ENCODE results near the gene HMGCL.

HMGCL gene

DNA sequence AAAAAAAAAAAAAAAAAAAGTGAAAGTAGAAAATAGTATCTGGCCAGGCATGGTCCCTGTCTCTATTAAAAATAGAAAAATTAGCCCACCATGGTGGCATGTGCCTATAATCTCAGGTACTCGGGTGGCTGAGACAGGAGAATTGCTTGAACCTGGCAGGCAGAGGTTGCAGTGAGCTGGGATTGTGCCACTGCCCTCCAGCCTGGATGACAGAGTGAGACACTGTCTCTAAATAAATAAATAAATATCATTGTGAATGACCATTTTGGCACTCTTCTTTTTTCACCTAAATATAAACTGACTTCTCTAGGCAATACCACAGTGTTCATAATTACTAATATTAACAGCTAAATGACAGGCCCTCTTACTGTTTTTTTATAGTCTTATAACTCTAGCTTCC, 67.4 kb downstream of the HMGCL start (continued):
- TF ChIP-seq ZEB2 (tag by site-specific recombination; IDR thresholded peaks at IDR 0.05) = no peak
- no peak for TF ChIP-seq ZNF654 (tag by site-specific recombination; IDR thresholded peaks at IDR 0.05; ENCODE audit: low read depth)
- no peak for TF ChIP-seq ZNF658 (tag by site-specific recombination; IDR thresholded peaks at IDR 0.05)
- no peak for TF ChIP-seq RBAK (tag by site-specific recombination; IDR thresholded peaks at IDR 0.05)
- no peak for TF ChIP-seq ZNF830 (tag by site-specific recombination; IDR thresholded peaks at IDR 0.05; ENCODE audit: low read depth)
- no peak for TF ChIP-seq ZNF776 (tag by site-specific recombination; IDR thresholded peaks at IDR 0.05; ENCODE audit: borderline replicate concordance)
- no peak for TF ChIP-seq ZNF600 (tag by site-specific recombination; IDR thresholded peaks at IDR 0.05)
- no peak for TF ChIP-seq ZNF629 (tag by site-specific recombination; IDR thresholded peaks at IDR 0.05)
- TF ChIP-seq GLI2 (tag by site-specific recombination; IDR thresholded peaks at IDR 0.05; ENCODE audit: borderline replicate concordance, low read depth) = no peak
- TF ChIP-seq ZNF311 (tag by site-specific recombination; IDR thresholded peaks at IDR 0.05; ENCODE audit: borderline replicate concordance) = no peak
- TF ChIP-seq ZNF248 (tag by site-specific recombination; IDR thresholded peaks at IDR 0.05) = no peak

GRCh38 chr1:23756676-23757075, 68.6 kb downstream of the HMGCL start:
- H3K4me3 ChIP-seq (ENCODE audit: low read depth, low read length) = no peak overlapping the region
- TF ChIP-seq KLF10 (tag by site-specific recombination; IDR thresholded peaks at IDR 0.05) (no peak), ELK4 (IDR thresholded peaks at IDR 0.05; ENCODE audit: borderline replicate concordance, low read depth, low read length) (no peak), SP7 (tag by site-specific recombination; IDR thresholded peaks at IDR 0.05) (0 out of 2 replicates have a peak, but pooled peaks have one; percentile 19), GLIS2 (tag by site-specific recombination; IDR thresholded peaks at IDR 0.05) (no peak)
- peaks cover 65 to 98% of the 10 kb centered on the region in 2 experiments for H3K36me3 ChIP-seq (ENCODE audit: control insufficient read depth in 2 of 2, insufficient read depth in 1 of 2, low read length in 2 of 2)
- H3K9me3 ChIP-seq (ENCODE audit: control insufficient read depth, insufficient read depth, low read depth, low read length) = no peaks in the 10 kb centered on the region
- POLR2A ChIA-PET = no interaction called here
- CTCF ChIA-PET = no interaction called here
- H3K4me1 ChIP-seq (ENCODE audit: control insufficient read depth, insufficient read depth, low read length) = no peaks in the 10 kb centered on the region
- H3K27ac ChIP-seq (ENCODE audit: extremely low read depth, low read depth, low read length) = no peak overlapping the region

GRCh38 chr1:23752909-23753308, 72.3 kb downstream of the HMGCL start:
- Histone ChIP-seq H3K4me3 (ENCODE audit: low read depth, low read length) (no peak overlapping the region), H3K4me1 (ENCODE audit: control insufficient read depth, insufficient read depth, low read length) (no peaks in the 10 kb centered on the region), H3K9me3 (ENCODE audit: control insufficient read depth, insufficient read depth, low read depth, low read length) (no peaks in the 10 kb centered on the region), H3K27ac (ENCODE audit: extremely low read depth, low read depth, low read length) (no peak overlapping the region), H3K36me3 (ENCODE audit: control insufficient read depth in 2 of 2, insufficient read depth in 1 of 2, low read length in 2 of 2) (peaks cover 57 to 98% of the 10 kb centered on the region in 2 experiments)
- POLR2A ChIA-PET = no interaction called here
- CTCF ChIA-PET = interaction anchor here (0.6 to 2.0 kb wide), 5 partner anchors 8 to 115 kb away, joined by 3 to 6 read pairs (median 3); no protein-coding TSS in a partner anchor
- TF ChIP-seq CTCF (tag by site-specific recombination; IDR thresholded peaks at IDR 0.05) (no peak), ZNF768 (tag by site-specific recombination; IDR thresholded peaks at IDR 0.05) (no peak), KLF8 (tag by site-specific recombination; IDR thresholded peaks at IDR 0.05) (no peak), BCL11B (tag by site-specific recombination; IDR thresholded peaks at IDR 0.05; ENCODE audit: low read depth) (no peak), PRDM1 (tag by site-specific recombination; IDR thresholded peaks at IDR 0.05) (no peak), GLIS1 (tag by site-specific recombination; IDR thresholded peaks at IDR 0.05) (no peak), ZNF473 (tag by site-specific recombination; IDR thresholded peaks at IDR 0.05) (no peak), ZNF792 (tag by site-specific recombination; IDR thresholded peaks at IDR 0.05) (no peak), ZNF114 (tag by site-specific recombination; IDR thresholded peaks at IDR 0.05) (no peak), ZNF776 (tag by site-specific recombination; IDR thresholded peaks at IDR 0.05; ENCODE audit: borderline replicate concordance) (no peak)
- TF ChIP-seq, protein P1, sequence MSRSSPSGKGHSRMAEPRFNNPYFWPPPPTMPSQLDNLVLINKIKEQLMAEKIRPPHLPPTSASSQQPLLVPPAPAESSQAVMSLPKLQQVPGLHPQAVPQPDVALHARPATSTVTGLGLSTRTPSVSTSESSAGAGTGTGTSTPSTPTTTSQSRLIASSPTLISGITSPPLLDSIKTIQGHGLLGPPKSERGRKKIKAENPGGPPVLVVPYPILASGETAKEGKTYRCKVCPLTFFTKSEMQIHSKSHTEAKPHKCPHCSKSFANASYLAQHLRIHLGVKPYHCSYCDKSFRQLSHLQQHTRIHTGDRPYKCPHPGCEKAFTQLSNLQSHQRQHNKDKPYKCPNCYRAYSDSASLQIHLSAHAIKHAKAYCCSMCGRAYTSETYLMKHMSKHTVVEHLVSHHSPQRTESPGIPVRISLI (tag by site-specific recombination; IDR thresholded peaks at IDR 0.05) = no peak

Measured in HEK293 (cell line).